HG03064 (cell line): ENCODE results near the gene TMEM131.
"Not testable (repeated sequence)": the region's sequence is repeated elsewhere in the genome, so short reads cannot be mapped to it uniquely, and the experiment has no call there.

ENCODE experiments used
- ATAC-seq: cut with Tn5 transposase; IDR thresholded peaks from one replicate; pipeline ENCODE4 v1.9.1; 2021; ENCODE audit warnings: low read depth; ENCODE audit not compliant: unreplicated experiment

Gene TMEM131, protein sequence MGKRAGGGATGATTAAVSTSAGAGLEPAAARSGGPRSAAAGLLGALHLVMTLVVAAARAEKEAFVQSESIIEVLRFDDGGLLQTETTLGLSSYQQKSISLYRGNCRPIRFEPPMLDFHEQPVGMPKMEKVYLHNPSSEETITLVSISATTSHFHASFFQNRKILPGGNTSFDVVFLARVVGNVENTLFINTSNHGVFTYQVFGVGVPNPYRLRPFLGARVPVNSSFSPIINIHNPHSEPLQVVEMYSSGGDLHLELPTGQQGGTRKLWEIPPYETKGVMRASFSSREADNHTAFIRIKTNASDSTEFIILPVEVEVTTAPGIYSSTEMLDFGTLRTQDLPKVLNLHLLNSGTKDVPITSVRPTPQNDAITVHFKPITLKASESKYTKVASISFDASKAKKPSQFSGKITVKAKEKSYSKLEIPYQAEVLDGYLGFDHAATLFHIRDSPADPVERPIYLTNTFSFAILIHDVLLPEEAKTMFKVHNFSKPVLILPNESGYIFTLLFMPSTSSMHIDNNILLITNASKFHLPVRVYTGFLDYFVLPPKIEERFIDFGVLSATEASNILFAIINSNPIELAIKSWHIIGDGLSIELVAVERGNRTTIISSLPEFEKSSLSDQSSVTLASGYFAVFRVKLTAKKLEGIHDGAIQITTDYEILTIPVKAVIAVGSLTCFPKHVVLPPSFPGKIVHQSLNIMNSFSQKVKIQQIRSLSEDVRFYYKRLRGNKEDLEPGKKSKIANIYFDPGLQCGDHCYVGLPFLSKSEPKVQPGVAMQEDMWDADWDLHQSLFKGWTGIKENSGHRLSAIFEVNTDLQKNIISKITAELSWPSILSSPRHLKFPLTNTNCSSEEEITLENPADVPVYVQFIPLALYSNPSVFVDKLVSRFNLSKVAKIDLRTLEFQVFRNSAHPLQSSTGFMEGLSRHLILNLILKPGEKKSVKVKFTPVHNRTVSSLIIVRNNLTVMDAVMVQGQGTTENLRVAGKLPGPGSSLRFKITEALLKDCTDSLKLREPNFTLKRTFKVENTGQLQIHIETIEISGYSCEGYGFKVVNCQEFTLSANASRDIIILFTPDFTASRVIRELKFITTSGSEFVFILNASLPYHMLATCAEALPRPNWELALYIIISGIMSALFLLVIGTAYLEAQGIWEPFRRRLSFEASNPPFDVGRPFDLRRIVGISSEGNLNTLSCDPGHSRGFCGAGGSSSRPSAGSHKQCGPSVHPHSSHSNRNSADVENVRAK (N-terminal part only)

DNA sequence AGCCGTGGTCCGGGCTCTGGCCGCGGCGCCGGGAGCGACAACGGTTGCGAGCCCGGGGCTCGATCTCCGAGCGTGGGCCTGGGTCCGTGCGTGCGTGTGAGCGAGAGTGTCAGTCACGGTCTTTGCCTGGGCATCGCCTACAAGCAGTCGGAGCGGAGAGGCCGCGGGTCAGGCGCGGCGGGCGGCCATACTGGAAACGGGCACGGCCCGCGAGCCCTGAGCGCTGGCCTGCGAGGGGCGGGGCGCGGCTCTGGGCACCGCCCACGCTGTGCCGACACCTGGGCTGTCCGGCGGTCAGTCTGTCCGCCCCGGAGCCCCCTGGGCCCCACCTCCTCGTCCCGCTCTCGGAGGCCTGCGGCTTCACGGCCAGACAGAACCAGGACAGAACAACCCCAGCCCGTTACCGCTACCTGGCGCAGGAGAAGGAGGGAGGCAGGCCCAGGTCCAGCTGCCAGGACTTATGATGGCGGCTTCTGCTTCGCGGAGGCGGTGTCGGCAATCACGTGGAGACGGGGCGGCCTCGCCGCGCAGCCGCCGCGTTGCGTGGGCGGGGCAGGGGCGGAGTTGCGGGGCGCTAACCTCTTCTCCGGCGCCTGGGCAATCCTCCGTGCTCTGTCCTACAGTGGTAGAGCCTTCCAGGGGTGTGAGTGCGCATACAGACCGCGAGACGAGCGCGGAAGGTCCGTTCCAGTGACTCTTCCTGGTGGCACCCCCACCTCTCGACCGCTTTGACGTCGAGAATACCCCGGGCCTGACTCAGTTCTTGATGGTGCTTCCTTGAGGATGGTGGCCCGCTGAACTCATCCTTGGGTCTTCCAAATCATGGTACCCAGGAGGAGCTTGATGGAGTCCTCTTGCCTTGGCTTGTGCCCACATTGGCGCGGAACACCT is at the start of gene TMEM131:
Gene TMEM131 (minus strand): TSS at position 215 of the 891 bp plus-strand sequence. CDS start 286 bp downstream, outside the sequence.
- peak; percentile 68 for ATAC-seq

DNA sequence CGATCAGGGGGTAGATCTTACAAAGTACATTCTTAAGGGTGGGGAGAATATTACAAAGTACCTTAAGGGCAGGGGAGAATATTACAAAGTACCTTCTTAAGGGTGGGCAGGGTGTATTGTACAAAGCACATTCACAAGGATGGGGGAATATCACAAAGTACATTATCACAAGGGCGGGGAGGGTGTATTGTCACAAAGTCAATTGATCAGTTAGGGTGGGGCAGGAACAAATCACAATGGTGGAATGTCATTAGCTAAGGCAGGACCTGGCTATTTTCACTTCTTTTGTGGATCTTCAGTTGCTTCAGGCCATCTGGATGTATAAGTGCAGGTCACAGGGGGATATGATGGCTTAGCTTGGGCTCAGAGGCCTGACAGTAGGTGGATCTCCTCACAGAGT is 49.0 kb upstream of the TMEM131 start:
- not testable (repeated sequence) for ATAC-seq

DNA sequence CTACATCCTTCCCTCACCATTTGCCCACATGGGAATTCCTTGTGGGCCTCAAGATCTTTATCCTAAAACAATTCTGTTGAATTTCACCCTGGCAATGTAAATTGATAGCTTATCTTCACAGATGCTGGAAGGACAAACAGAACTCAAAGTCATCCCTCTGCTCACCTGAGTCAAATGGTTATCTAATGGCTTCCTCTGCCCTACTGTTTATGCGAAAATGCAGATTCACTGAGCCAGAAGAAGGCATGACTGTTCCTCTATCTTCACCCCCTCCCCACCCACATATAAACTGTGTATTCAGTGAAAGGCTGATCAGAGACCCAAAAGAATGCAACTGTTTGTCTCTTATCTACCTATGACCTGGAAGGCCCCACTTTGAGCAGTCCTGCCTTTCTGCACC is 47.4 kb upstream of the TMEM131 start:
- no peak for ATAC-seq

DNA sequence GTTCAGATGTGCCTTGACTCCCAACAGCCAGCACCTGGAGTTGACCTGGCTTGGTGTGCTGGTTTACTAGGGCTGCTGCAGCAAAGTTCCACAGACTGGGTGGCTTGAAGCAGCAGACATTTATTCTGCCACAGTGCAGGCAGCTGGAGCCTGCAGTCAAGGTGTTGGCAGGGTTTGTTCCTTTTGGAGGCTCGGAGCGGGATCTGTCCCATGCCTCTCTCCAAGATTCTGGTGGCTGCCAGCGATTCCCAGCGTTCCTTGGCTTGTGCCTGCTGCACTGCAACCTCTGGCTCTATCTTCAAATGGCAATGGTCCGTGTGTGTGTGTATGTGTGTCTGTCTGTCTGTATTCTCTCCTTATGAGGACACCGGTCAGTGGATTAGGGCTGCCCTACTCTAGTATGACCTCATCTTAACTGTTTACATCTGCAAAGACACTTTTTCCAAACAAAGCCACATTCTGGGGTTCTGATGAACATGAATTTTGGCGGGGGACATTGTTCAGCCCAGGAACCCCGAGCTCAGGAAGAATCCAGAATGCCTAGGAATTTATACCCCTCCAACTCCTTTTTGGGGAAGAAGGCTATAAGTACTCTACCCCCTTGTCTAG is 44.7 kb upstream of the TMEM131 start:
- ATAC-seq, result no peak

DNA sequence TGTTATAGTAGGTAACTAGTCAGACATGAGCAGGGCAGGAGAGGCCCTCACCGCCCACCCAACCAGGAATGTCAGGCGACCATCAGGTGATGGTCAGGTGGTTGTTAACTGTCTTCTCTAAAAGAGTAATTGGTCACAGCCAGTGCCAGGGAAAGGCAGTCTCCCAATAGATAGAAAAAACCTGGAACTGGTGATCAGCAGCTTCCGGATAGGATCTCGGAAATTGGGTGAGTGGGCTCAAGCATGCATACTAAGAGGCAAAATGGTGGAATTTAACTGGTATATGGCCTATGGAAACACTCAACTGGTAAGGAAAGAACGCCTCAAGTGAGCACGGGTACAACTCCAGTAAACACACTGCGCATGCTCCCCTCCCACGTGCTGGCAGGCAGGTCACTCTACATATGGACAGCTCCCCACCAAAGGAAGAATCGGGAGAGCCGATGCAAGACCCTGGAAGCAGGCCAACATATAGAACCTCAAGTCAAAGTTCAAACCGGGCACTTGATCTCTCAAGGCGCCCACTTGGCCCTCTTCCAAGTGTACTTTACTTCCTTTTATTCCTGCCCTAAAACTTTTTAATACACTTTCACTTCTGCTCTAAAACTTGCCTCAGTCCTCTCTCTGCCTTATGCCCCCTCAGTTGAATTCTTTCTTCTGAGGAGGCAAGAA is 43.5 kb upstream of the TMEM131 start:
- no peak for ATAC-seq

DNA sequence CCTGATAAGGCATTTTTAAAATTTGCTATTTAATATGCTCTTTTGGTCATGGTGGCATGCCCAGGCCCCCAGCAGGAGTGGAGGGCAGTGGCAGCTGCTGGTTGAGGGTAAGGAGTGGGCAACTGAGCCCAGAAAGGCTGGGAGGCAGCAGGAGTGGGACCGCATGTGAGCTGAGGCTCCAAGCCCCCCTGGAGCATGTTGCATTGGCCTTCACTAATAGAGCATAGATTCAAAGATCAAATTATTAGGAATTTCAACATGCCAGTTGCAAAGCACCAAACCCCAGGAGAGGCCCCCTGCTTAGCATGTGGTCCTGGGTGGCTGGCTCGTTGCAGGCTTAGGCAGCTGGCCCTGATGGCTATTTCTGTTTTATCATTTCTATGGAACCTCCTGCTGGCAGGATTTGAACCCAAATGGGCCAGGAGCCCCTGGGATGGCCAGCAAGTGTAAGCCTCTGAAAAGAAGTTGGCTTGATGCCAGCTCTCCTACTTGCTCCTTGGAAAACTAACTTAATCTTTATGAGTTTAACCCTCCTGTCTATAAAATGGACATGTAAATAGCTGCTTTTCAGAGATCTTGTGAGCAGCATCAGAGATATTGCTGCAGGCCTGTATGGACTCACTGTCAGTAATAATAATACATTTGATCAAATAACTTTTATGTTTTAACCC is 42.1 kb upstream of the TMEM131 start:
- ATAC-seq, result no peak

DNA sequence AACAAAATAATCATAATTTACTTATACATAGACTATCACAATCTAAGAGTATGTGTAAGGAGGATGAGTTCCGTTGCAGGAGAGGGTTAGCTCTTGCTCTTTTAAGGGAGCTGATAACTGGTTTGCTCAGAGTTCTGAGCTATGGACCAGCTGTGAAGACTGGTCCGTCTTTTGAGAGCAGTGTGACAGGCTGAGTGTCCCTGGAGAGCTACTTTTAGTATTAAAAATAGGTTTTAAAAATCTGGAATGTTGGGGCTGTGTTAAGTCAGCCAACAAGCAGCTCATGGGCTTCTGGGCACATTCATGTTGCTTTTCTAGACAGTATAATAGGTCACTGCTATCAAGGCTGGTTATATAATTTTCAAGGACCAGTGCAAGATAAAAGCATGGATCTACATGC is 41.5 kb upstream of the TMEM131 start:
- no peak for ATAC-seq

DNA sequence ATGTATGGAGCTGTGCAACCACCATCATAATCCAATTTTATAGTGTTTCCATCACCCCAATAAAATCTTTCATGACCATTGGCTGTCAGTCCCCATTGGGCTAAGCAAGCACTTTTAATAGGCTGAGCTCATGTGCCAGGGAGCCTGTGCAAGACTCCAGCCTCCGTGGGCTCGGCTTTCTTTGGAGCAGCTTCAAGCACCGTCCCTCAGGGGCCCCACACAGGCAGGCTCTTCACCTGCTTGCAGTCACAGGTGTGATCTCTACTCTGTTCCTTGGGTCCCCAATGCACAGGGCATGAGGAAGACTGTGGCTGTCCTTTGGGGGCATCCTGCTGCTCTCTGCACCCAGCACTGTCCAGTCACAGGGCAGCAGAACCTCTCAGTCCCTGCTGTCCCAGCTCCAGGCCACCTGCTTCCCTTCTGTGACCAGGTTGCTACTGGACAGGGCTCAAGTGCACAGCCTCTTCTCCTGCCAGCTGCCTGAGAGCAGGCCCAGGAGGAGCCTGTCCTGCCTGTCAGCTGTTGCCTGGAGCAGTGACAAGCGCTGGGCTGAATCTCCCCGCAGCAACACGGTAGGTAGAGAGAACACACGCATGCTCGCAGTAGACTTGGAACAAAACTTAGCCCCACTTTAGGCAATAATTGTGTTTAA is 40.7 kb upstream of the TMEM131 start:
- no peak for ATAC-seq

DNA sequence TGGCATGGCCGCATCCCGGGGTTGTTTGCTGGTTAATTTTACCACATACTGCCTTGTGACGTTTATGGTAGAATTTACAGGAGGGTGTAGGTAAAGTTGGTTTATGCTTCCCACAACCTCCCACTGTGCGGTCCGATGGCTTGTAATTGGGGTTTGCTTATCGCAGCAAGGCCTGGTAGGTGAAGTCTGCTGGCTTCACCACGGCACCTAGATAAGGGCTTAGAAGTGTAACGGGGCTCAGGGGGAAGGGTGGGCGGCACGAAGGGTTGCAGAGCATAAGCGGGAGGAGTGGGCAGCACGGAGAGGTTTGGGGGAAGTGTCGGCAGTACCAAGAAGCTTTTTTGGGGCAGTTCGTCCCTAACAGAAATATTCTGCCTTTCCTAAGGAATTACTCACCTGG is 39.0 kb upstream of the TMEM131 start:
- no peak for ATAC-seq

DNA sequence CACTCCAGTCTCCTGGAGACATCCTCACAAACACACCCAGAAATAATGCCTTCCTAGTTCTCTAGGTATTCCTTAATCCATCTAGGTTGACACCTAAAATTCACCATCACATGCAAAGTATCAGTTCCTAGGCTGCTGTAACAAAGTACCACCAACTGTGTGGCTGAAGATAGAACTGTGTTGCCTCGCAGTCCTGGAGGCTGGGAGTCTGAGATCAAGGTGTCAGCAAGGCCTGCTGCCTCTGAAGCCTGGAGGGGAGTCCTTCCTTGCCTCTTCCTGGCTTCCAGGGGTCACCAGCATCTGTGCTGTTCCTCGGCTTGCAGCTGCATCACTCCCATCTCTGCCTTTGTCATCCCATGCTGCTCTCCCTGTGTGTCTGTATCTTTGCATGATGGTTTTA is 36.3 kb upstream of the TMEM131 start:
- ATAC-seq, result no peak

DNA sequence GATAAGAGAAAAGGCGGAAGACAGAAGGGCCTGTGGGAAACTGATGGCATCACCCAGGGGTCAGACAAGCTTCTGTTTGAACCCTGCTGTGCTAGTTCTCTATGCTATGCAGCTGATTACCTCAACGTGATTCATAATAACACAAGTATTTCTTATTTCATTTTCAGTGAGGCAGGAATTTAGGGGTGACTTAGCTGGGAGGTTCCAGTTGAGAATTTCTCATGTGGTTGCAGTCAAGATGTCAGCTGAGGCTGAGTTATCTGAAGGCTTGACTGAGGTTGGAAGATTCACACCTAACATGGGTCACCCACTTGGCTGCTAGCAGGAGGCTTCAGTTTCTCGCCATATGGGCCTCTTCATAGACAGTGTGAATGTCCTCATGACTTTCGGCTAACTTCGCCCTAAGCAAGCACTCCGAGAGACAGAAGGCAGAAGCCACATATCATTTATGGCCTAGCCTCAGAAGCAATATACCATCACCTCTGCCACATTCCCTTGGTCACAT is 34.0 kb upstream of the TMEM131 start:
- ATAC-seq, result no peak

DNA sequence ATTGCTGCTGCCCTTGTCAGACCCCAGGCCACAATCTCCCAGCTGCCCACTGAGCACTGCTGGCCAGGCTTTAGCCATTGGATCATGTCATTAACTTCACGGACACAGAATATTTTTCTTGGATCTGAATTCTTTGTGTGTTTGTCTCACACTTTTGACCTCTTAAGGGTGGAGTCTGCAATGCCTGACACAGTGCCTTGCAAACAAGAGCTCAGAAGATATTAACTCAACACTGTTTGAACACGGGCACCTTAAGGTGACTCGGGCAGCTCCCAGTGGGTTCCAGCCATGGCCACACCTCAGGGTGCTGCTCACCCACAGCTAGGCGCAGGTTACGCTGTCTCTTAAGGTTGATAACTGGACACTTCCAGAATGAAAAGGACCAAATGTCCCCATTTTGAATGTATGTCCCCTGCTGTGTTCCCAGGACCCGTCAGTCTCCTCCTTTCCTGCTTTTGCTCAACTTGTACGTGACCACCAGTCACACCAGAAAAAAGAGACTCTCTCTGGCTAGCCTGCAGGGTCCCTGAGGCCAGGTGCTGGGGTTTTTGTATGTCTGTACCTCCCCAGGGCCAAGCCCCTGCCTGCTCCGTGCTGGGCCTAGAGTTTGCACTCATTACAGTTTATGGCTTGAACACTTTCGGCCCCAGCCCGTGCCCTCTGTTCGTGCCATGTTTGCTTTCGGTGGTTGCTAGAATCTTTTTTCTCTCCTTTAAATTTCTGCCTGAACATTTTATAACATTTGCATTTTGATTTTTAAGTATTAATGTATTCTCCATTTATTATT is 33.4 kb upstream of the TMEM131 start:
- ATAC-seq, result no peak

DNA sequence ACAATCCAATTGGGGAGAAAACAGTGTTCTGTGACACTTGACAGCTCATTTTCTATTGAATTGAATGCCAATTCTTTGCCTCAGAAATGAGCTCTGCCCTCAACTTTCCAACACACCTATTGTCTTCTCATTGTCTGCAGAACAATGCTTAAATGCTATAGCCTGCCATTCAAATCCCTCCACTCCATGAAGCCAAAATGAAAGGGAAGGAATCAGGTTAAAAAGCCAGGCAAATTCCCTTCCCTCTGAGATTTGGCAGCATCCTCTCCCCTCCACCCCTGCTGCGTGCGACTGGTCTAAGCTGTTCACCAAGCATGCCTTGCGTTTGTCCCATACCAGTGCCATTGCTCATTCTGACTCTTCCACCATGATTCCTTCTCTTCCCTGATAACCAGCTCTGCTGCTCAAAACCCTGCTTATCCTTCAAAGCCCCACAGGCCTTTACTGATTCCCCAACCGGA is 32.4 kb upstream of the TMEM131 start:
- ATAC-seq, result no peak

DNA sequence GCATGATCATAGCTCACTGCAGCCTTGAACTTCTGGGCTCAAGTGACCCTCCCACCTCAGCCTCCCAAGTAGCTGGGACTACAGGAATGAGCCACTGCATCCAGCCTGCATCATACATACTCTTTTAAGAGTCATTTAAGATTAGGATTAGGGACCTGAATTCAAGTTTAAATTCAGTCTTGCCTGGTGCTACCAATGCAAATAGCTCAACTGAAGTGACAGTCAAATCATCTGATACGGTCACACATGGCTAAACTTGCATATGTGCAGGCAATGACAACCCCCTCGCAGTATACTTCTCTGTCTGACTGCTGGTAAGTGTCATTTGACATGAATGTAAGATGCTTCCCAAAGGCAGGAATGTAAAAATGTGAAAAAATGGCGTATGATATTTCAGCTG is 31.8 kb upstream of the TMEM131 start:
- ATAC-seq, result peak; percentile 34

DNA sequence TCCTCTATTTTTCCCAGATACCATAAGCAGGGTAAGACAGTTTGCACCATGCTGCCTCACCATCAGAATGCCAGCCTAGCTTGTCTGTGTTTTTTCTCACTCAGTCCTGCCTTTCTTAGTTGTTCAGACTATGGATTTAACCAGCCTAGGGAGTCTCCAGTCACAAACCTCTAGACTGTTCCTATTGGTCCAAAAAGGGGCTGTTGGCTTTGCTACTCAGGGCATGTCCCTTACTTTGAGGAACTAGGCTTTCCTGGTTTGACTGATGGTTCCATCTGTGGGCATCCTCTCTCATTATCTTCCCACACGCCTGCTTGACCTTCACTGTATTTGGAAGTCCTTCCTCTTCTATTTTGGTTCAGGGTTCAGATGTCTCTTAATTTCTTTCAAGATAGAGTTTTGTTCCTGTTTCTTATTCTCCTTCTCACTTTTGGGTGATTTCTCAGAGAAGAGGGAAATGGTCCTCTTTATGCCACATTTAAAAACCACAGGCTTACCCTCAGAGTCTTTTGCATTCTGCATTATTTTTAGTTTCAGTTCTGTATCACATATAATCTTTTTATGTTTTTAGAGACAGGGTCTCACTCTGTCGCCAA is 31.3 kb upstream of the TMEM131 start:
- ATAC-seq, result peak; percentile 72

DNA sequence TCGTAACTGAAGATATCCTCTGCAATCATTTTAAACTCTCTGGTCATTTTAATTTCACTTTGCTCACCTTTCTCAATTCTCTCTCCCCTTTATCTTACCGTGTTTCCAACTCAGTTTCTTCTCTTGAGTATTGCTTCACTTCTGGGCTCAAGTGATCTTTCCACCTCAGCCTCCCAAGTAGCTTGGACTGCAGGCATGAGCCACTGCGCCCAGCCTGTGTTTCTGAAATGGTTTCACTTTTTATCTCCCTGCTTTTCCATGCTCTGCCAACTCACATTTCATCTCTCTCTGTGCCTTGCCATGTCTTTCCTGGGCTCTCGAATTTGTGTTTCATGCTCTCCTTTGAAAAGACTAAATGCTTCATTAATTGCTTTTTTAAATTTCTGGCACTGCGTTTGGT is 30.5 kb upstream of the TMEM131 start:
- no peak for ATAC-seq
